Subcutaneous adipose tissue (tissue), 4 donors: Measurements from ENCODE around the gene LLGL2. TPM values are rescaled to one million over a fixed set of nuclear protein-coding genes. Genes with fewer than 3 reads are reported as not detected.

Experiments used
- CTCF ChIP-seq: fragments of 450-650 bp; IDR thresholded peaks from one replicate; pipeline ENCODE4 v1.5.1; 2016; ENCODE audit warnings: low read depth, mild to moderate bottlenecking, control low read depth, antibody characterized with exemption, moderate library complexity
- total RNA-seq, 4 donors: library from RNA; depleted of rRNA; stranded (reverse); fragments of >200 nt; gene quantifications; one replicate each; pipeline ENCODE4 v1.1.0, GENCODE V29; 2016

LLGL2 gene
- total RNA-seq, 4 donors from 2014 or later = 2.0 to 7.3 (median 3.5) TPM

GRCh38 chr17:75481194-75482068 lies 44.1 kb upstream of the LLGL2 start:
- TF ChIP-seq CTCF = no peak

- TF ChIP-seq CTCF = no peak
Measured at GRCh38 chr17:75482098-75482942, 43.2 kb upstream of the LLGL2 start.

GRCh38 chr17:75485688-75486087 lies 39.8 kb upstream of the LLGL2 start:
- TF ChIP-seq CTCF = no peak

GRCh38 chr17:75486151-75486550 lies 39.3 kb upstream of the LLGL2 start:
- no peak for TF ChIP-seq CTCF

GRCh38 chr17:75486951-75487350 lies 38.5 kb upstream of the LLGL2 start:
- no peak for TF ChIP-seq CTCF

GRCh38 chr17:75487351-75488070 lies 38.0 kb upstream of the LLGL2 start:
- TF ChIP-seq CTCF = no peak
